ENCODE results near the gene CFAP20DC. TPM values are rescaled to one million over a fixed set of nuclear protein-coding genes. Genes with fewer than 3 reads are reported as not detected.
"Not testable (repeated sequence)": the region's sequence is repeated elsewhere in the genome, so short reads cannot be mapped to it uniquely, and the experiment has no call there.

CFAP20DC gene
- total RNA-seq, 1 donor from 2014 or later, result 0.86 TPM

GRCh38 chr3:58697561-58697960 is 352.3 kb downstream of the CFAP20DC start:
- DNase-seq (ENCODE audit: low spot score), result no peak
- Mint-ChIP-seq H3K9me3 (peaks cover 16% of the 10 kb centered on the region), H3K36me3 (ENCODE audit: low read depth) (peaks cover 2% of the 10 kb centered on the region), H3K27me3 (ENCODE audit: insufficient read depth) (peaks cover 6% of the 10 kb centered on the region), H3K27ac (no peak overlapping the region), H3K4me1 (ENCODE audit: low read depth) (peaks cover 27% of the 10 kb centered on the region), H3K4me3 (no peak overlapping the region)
- intact Hi-C loops (cut with micrococcal nuclease), result no loop called here

DNA sequence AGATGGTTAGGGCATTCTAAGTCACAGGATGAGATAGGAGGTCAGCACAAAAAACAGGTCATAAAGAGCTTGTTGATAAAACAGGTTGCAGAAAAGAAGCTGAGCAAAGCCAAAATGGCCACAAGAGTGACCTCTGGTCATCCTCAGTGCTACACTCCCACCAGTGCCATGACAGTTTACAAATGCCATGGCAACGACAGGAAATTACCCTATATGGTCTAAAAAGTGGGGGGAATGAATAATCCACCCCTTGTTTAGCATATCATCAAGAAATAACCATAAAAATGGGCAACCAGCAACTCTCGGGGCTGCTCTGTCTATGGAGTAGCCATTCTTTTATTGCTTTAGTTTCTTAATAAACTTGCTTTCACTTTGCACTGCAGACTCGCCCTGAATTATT is 353.0 kb downstream of the CFAP20DC start:
- H3K27ac Mint-ChIP-seq; H3K36me3 Mint-ChIP-seq (ENCODE audit: low read depth); H3K27me3 Mint-ChIP-seq (ENCODE audit: insufficient read depth); DNase-seq (ENCODE audit: low spot score); intact Hi-C loops (cut with micrococcal nuclease); H3K4me3 Mint-ChIP-seq: not testable (repeated sequence)
- Mint-ChIP-seq H3K4me1 (ENCODE audit: low read depth) (peaks cover 27% of the 10 kb centered on the region), H3K9me3 (peaks cover 18% of the 10 kb centered on the region)

- H3K27me3 Mint-ChIP-seq (ENCODE audit: insufficient read depth), result peaks cover 3% of the 10 kb centered on the region
- H3K36me3 Mint-ChIP-seq (ENCODE audit: low read depth), result peaks cover 2% of the 10 kb centered on the region
- peaks cover 26% of the 10 kb centered on the region for H3K9me3 Mint-ChIP-seq
- DNase-seq (ENCODE audit: low spot score), result no peak
- intact Hi-C loops (cut with micrococcal nuclease), result no loop called here
- H3K4me1 Mint-ChIP-seq (ENCODE audit: low read depth), result peaks cover 27% of the 10 kb centered on the region
- no peak overlapping the region for H3K4me3 Mint-ChIP-seq
- H3K27ac Mint-ChIP-seq, result no peak overlapping the region
Measured at GRCh38 chr3:58696093-58696492, 353.7 kb downstream of the CFAP20DC start.

DNA sequence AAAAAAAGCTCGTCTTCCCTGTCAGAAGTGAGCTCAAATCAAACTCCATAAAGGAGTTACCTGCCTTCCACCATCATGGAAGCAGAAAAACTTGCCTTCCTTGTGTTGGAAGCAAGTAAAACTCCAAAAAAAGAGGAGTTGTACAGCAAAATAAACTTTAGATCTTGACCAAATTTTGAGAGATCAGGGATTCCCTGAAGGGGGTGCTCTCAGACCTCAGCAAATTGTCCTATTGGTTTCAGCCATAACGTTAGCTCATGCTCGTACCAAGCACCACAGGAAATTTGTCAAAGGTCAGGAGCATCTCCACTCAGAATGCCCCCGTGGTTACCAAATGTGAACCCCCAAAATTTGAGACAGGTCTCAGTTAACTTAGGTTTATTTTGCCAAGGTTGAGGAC is 354.5 kb downstream of the CFAP20DC start:
- DNase-seq (ENCODE audit: low spot score); H3K27me3 Mint-ChIP-seq (ENCODE audit: insufficient read depth); H3K4me3 Mint-ChIP-seq; H3K27ac Mint-ChIP-seq; H3K36me3 Mint-ChIP-seq (ENCODE audit: low read depth); intact Hi-C loops (cut with micrococcal nuclease): not testable (repeated sequence)
- Mint-ChIP-seq H3K4me1 (ENCODE audit: low read depth) (peaks cover 27% of the 10 kb centered on the region), H3K9me3 (peaks cover 27% of the 10 kb centered on the region)

GRCh38 chr3:58693940-58694850 is 355.6 kb downstream of the CFAP20DC start:
- Mint-ChIP-seq H3K36me3 (ENCODE audit: low read depth) (peaks cover 2% of the 10 kb centered on the region), H3K9me3 (peaks cover 37% of the 10 kb centered on the region), H3K27ac (peak overlapping the region; percentile 13), H3K4me1 (ENCODE audit: low read depth) (peaks cover 27% of the 10 kb centered on the region), H3K4me3 (no peak overlapping the region), H3K27me3 (ENCODE audit: insufficient read depth) (peaks cover under 1% of the 10 kb centered on the region)
- intact Hi-C loops (cut with micrococcal nuclease), result no loop called here
- DNase-seq (ENCODE audit: low spot score), result no peak

- no peak overlapping the region for H3K4me3 Mint-ChIP-seq
- no peak for DNase-seq (ENCODE audit: low spot score)
- H3K4me1 Mint-ChIP-seq (ENCODE audit: low read depth), result peaks cover 27% of the 10 kb centered on the region
- peaks cover 2% of the 10 kb centered on the region for H3K36me3 Mint-ChIP-seq (ENCODE audit: low read depth)
- intact Hi-C loops (cut with micrococcal nuclease), result no loop called here
- peaks cover 39% of the 10 kb centered on the region for H3K9me3 Mint-ChIP-seq
- no peak overlapping the region for H3K27ac Mint-ChIP-seq
- H3K27me3 Mint-ChIP-seq (ENCODE audit: insufficient read depth), result no peaks in the 10 kb centered on the region
Measured at GRCh38 chr3:58692484-58692883, 357.3 kb downstream of the CFAP20DC start.
